Esophagus muscularis mucosa (tissue), 4 donors: ENCODE measurements around the gene RNASE2. TPM values are rescaled to one million over a fixed set of nuclear protein-coding genes. Genes with fewer than 3 reads are reported as not detected.

Experiments
- DNase-seq: peaks from one replicate; pipeline ENCODE4 v3.0.0-alpha.2; 2017; ENCODE audit errors: extremely low spot score
- H3K27ac ChIP-seq, 4 donors: fragments of 200-600 bp; sonication (generic); replicated peaks in 1 of 4; 1 replicate in 3 of 4; 2 replicates in 1 of 4; pipeline ENCODE4 v1.5.1; 2016 to 2019; ENCODE audit warnings: mild to moderate bottlenecking in 1 of 4
- H3K27me3 ChIP-seq, 4 donors: fragments of 200-600 bp; sonication (generic); one replicate each; pipeline versions ENCODE4 v1.5.1 to v1.6.0; 2016 to 2019
- H3K36me3 ChIP-seq, 4 donors: fragments of 200-600 bp; sonication (generic); one replicate each; pipeline ENCODE4 v1.5.1; 2016 to 2019
- H3K4me1 ChIP-seq, 4 donors: fragments of 200-600 bp; sonication (generic); one replicate each; pipeline ENCODE4 v1.5.1; 2016 to 2019
- H3K4me3 ChIP-seq, 4 donors: fragments of 200-600 bp; sonication (generic); 1 replicate in 2 of 4; 2 replicates in 2 of 4; pipeline ENCODE4 v1.5.1; 2016 to 2019; ENCODE audit warnings: mild to moderate bottlenecking in 4 of 4, moderate library complexity in 1 of 4
- H3K9me3 ChIP-seq, 4 donors: fragments of 200-600 bp; sonication (generic); 1 replicate in 3 of 4; 2 replicates in 1 of 4; pipeline ENCODE4 v1.5.1; 2016 to 2019
- CTCF ChIP-seq, 3 experiments: fragments of 200-600 bp in 2 of 3; fragments of 450-650 bp in 1 of 3; sonication (generic) in 2 of 3; IDR thresholded peaks; one replicate each; pipeline ENCODE4 v1.5.1; 2017 to 2019; ENCODE audit warnings: antibody characterized with exemption in 3 of 3, mild to moderate bottlenecking in 2 of 3, moderate library complexity in 1 of 3
- EP300 ChIP-seq: sonication (generic); formaldehyde crosslinking; IDR thresholded peaks from one replicate; pipeline ENCODE4 v1.6.1; 2017; ENCODE audit warnings: antibody characterized with exemption
- POLR2A ChIP-seq: fragments of 450-650 bp; IDR thresholded peaks from one replicate; pipeline ENCODE4 v1.6.1; 2017; ENCODE audit warnings: antibody characterized with exemption, moderate library complexity, mild to moderate bottlenecking, low read depth
- POLR2AphosphoS5 ChIP-seq, 2 donors: sonication (generic); formaldehyde crosslinking; IDR thresholded peaks; one replicate each; pipeline ENCODE4 v1.6.1; 2017; ENCODE audit warnings: antibody characterized with exemption in 2 of 2
- WGBS: methylation state at CpG from one replicate; pipeline ENCODE4 v1.1.5; 2018; 5-methylcytosine and 5-hydroxymethylcytosine counted together
- intact Hi-C: fragments of 100-400 bp; cut with DNase I; formaldehyde crosslinking; loops from one replicate; pipeline ENCODE4 v1.15.1; 2023
- total RNA-seq, 4 donors: library from RNA; depleted of rRNA; stranded (reverse); fragments of >200 nt; gene quantifications; one replicate each; pipeline versions ENCODE4 v1.1.0 to v1.2.1, GENCODE V29; 2016

Gene RNASE2
- total RNA-seq, 4 donors from 2014 or later, result 1.7 to 3.8 (median 2.1) TPM; not detected in 1

- Histone ChIP-seq H3K36me3 (peaks cover 19 to 26% (median 22%) of the 10 kb centered on the region in 4 donors), H3K4me3 (peak overlapping the region; percentile 65 to 96 (median 76)), H3K27me3 (no peaks in the 10 kb centered on the region), H3K27ac (peak overlapping the region; percentile 75 to 82 (median 78)), H3K4me1 (peaks cover 26 to 34% (median 30%) of the 10 kb centered on the region in 4 donors), H3K9me3 (no peaks in the 10 kb centered on the region)
- no peak for TF ChIP-seq CTCF (IDR thresholded peaks at IDR 0.05)
- no peak for TF ChIP-seq EP300
- no peak for TF ChIP-seq POLR2AphosphoS5 (IDR thresholded peaks at IDR 0.05)
- TF ChIP-seq POLR2A, result no peak
- intact Hi-C loops, result loop anchor here (10.0 kb wide), 1 partner anchor 524 kb away; the partner anchor contains the start of genes PIP4P1 and PNP
- no peak for DNase-seq
- 78% methylated on average over 14 of the region's 15 CpGs for WGBS
These were observed 33.6 kb downstream of the RNASE2 start for GRCh38 chr14:20988717-20989470.

GRCh38 chr14:20989471-20989786, 34.1 kb downstream of the RNASE2 start:
- H3K27ac ChIP-seq, result peak overlapping the region; percentile 75 to 82 (median 78)
- intact Hi-C loops, result loop anchor here (10.0 kb wide), 1 partner anchor 525 kb away; the partner anchor contains the start of genes PIP4P1 and PNP
- DNase-seq, result no peak
- under 1% methylated on average over 11 of the region's 11 CpGs for WGBS
- H3K27me3 ChIP-seq, result no peaks in the 10 kb centered on the region
- TF ChIP-seq CTCF (IDR thresholded peaks at IDR 0.05) (no peak), POLR2A (no peak), EP300 (no peak), POLR2AphosphoS5 (IDR thresholded peaks at IDR 0.05) (no peak)
- no peaks in the 10 kb centered on the region for H3K9me3 ChIP-seq
- H3K4me3 ChIP-seq, result peak overlapping the region; percentile 65 to 96 (median 76)
- peaks cover 25 to 31% (median 27%) of the 10 kb centered on the region in 4 donors for H3K36me3 ChIP-seq
- peaks cover 26 to 34% (median 30%) of the 10 kb centered on the region in 4 donors for H3K4me1 ChIP-seq

GRCh38 chr14:20989787-20990600, 34.7 kb downstream of the RNASE2 start, which contains the start of gene METTL17:
Gene METTL17 (plus strand): TSS chr14:20989980. CDS start chr14:20990003, 23 bp downstream.
- 0% methylated on average over 26 of the region's 42 CpGs for WGBS
- H3K4me3 ChIP-seq, result peak within 1 kb of the TSS; percentile 65 to 96 (median 76)
- peak; percentile 98 for DNase-seq
- H3K9me3 ChIP-seq, result no peaks in the 10 kb centered on the region
- H3K27ac ChIP-seq, result peak within 1 kb of the TSS; percentile 75 to 82 (median 78)
- intact Hi-C loops, result loop anchor here (10.0 kb wide), 1 partner anchor 525 kb away; the partner anchor contains the start of genes PIP4P1 and PNP
- H3K36me3 ChIP-seq, result peaks cover 30 to 37% (median 33%) of the 10 kb centered on the region in 4 donors
- peak in 2 of 3 experiments; percentile 19 for TF ChIP-seq CTCF (IDR thresholded peaks at IDR 0.05)
- TF ChIP-seq EP300, result no peak
- peak; percentile 39 for TF ChIP-seq POLR2A
- peak; percentile 79 to 89 for TF ChIP-seq POLR2AphosphoS5 (IDR thresholded peaks at IDR 0.05)
- peaks cover 26 to 34% (median 30%) of the 10 kb centered on the region in 4 donors for H3K4me1 ChIP-seq
- no peaks in the 10 kb centered on the region for H3K27me3 ChIP-seq

GRCh38 chr14:20996521-20996920, 41.2 kb downstream of the RNASE2 start:
- TF ChIP-seq POLR2AphosphoS5 (IDR thresholded peaks at IDR 0.05), result no peak
- no peak for TF ChIP-seq EP300
- no peak for TF ChIP-seq CTCF (IDR thresholded peaks at IDR 0.05)
- no peak for TF ChIP-seq POLR2A
- Histone ChIP-seq H3K36me3 (peaks cover 54 to 62% (median 57%) of the 10 kb centered on the region in 4 donors), H3K27me3 (no peaks in the 10 kb centered on the region), H3K4me1 (peaks cover 5 to 10% (median 8%) of the 10 kb centered on the region in 4 donors), H3K27ac (no peak overlapping the region), H3K4me3 (no peak overlapping the region), H3K9me3 (no peaks in the 10 kb centered on the region)
- 87% methylated on average over 13 of the region's 14 CpGs for WGBS
- no peak for DNase-seq
- intact Hi-C loops, result no loop called here
